ENCODE data around the gene ARRDC1. TPM values are rescaled to one million over a fixed set of nuclear protein-coding genes. Genes with fewer than 3 reads are reported as not detected.
"Not testable (repeated sequence)": the region's sequence is repeated elsewhere in the genome, so short reads cannot be mapped to it uniquely, and the experiment has no call there.

The ARRDC1 gene
- 71.1 and 73.1 TPM in 2 replicates for total RNA-seq

DNA sequence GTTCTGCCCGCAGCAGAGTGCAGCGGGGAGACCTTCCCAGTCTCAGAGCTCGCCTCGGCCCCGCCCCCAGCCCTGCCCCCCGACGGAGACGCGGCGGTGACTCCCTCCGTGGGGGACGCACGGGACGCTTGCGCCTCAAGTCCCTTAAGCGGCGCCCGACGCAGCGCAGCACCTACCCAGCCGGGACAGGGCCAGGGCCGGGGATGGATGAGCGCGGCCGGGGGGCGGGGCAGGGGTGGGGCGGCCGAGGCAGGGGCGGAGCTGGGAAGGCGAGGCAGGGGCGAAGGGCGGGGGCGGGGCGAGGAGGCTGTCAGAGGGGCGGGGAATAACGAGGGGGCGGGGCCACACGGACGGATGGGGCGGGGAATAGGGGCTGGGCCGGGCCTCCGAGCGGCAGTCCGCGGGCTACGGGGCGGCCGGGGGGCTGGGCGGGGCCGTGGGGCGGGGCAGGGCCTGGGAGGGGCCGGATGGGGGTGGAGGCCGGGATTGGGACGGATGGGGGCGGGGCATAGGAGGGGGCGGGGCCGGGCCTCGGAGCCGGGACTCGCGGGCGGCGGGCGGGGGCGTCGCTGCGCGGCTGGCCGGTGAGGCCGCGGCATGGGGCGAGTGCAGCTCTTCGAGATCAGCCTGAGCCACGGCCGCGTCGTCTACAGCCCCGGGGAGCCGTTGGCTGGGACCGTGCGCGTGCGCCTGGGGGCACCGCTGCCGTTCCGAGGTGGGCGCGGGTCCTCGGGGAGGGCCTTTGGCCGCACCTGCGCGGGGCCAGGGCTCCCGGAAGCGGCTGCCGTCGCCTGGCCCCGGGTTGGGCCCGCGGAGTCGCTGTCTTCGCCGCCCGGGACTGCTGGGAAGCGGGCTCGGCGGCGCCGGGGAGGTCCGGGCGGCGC is at the start of gene ARRDC1:
TSS of gene ARRDC1 (plus strand) at position 566 of the 884 bp plus-strand sequence. CDS start at position 598, 32 bp downstream.
- Mint-ChIP-seq H3K27ac (peak within 1 kb of the TSS; percentile 62), H3K27me3 (ENCODE audit: low read depth) (no peaks in the 10 kb centered on the region), H3K9me3 (no peaks in the 10 kb centered on the region), H3K4me1 (ENCODE audit: low read depth) (peaks cover 18% of the 10 kb centered on the region), H3K4me3 (ENCODE audit: low read depth) (peak within 1 kb of the TSS; percentile 82), H3K36me3 (ENCODE audit: low read depth) (peaks cover 2% of the 10 kb centered on the region)
- peak; percentile 86 for DNase-seq (ENCODE audit: low spot score)
- intact Hi-C loops (cut with micrococcal nuclease) = loop anchor here (1.0 to 10.0 kb wide), 4 partner anchors 13 to 141 kb away; partner anchors contain the start of genes MRPL41 and ZMYND19

DNA sequence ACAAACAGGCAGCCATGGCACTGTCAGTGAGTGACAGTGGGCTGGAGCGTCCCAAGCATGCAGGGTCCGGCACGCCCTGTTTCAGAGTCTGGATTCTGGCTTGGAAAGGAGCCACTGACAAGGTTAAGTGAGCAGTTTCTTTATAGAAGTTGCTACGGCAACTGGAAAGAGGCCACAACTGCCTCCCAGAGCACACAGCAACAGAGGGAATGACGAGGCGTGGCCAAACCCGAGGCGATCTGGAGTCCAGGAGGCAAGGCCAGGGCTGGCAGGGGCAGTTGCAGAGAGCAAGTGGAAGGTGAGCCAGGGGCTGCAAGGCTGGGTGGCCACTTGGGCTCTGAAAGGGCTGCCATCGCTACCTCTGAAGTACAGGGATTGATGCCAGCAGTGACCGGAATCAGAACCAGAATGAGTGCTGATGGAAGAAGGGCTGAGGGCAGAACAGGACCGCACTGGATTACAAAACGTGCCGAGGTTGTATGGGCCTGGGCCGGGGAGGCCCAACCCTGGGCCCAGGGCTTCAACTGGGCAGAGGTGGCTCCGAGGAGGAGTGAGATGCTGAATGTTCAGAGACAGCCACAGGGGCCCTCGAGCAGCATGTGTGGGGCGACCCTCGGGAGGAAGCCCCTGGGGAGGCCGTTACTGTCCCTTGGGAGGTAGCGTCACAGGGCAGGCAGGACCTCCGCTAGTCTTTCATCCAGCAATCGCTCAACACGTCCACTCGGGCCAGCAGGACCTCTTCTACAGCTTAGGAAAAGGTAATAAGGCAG is 49.2 kb upstream of the ARRDC1 start:
- H3K27ac Mint-ChIP-seq = no peak overlapping the region
- intact Hi-C loops (cut with micrococcal nuclease) = no loop called here
- H3K4me3 Mint-ChIP-seq (ENCODE audit: low read depth) = no peak overlapping the region
- peaks cover 5% of the 10 kb centered on the region for H3K4me1 Mint-ChIP-seq (ENCODE audit: low read depth)
- H3K36me3 Mint-ChIP-seq (ENCODE audit: low read depth) = peaks cover 55% of the 10 kb centered on the region
- no peak for DNase-seq (ENCODE audit: low spot score)
- no peaks in the 10 kb centered on the region for H3K27me3 Mint-ChIP-seq (ENCODE audit: low read depth)
- H3K9me3 Mint-ChIP-seq = no peaks in the 10 kb centered on the region

GRCh38 chr9:137558127-137558526 is 47.4 kb upstream of the ARRDC1 start:
- intact Hi-C loops (cut with micrococcal nuclease) = no loop called here
- peaks cover 2% of the 10 kb centered on the region for H3K4me1 Mint-ChIP-seq (ENCODE audit: low read depth)
- H3K27ac Mint-ChIP-seq = no peak overlapping the region
- peaks cover 62% of the 10 kb centered on the region for H3K36me3 Mint-ChIP-seq (ENCODE audit: low read depth)
- no peaks in the 10 kb centered on the region for H3K27me3 Mint-ChIP-seq (ENCODE audit: low read depth)
- DNase-seq (ENCODE audit: low spot score) = no peak
- H3K9me3 Mint-ChIP-seq = no peaks in the 10 kb centered on the region
- no peak overlapping the region for H3K4me3 Mint-ChIP-seq (ENCODE audit: low read depth)

DNA sequence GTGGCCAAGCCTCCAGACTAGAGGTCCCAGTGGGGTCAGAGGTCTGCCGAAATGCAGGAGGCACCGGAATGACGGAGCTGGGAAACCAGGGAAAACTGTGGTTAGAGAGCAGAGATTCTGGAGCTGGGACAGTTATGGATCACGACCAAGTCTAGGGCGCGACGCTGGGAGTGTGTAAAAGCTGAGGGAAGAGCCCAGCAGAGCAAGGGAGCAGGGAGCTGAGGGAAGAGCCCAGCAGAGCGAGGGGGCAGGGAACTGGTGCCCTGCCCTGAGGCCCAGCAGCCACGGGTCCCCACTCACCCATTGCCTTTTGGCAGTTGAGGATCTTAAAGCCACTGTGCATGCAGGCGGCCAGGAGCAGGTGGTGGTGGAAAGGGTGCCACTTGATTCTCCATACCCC is 41.4 kb upstream of the ARRDC1 start:
- Mint-ChIP-seq H3K36me3 (ENCODE audit: low read depth) (peaks cover 45% of the 10 kb centered on the region), H3K27ac (no peak overlapping the region)
- intact Hi-C loops (cut with micrococcal nuclease) = no loop called here

DNA sequence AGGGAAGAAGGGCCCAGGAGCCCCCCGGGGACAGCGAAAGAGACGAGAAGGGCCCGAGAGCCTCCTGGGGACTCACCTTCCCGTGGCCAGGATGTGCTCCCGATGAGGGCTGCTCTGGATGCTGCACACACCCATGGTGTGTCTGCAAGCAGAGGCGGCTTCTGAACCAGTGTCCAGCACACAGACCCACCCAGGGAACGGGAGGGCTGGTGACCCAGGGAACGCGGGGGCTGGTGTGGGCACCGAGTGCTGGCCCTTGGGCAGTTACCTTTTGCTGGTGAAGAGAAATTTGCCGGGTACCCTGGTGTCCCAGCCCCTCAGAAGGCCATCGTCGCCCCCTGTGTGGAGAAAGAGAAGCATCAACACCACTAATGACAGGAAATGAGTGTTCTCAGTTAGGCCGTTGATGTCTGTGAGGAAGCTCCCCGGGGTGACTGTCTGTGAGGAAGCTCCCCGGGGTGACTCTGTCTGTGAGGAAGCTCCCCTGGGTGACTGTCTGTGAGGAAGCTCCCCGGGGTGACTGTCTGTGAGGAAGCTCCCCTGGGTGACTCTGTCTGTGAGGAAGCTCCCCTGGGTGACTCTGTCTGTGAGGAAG is 40.6 kb upstream of the ARRDC1 start:
- peaks cover 3% of the 10 kb centered on the region for H3K4me1 Mint-ChIP-seq (ENCODE audit: low read depth)
- H3K27ac Mint-ChIP-seq = no peak overlapping the region
- H3K9me3 Mint-ChIP-seq = no peaks in the 10 kb centered on the region

More for the DNA sequence above, 41.4 kb upstream of the ARRDC1 start:
- DNase-seq (ENCODE audit: low spot score) = no peak
- Mint-ChIP-seq H3K4me1 (ENCODE audit: low read depth) (peaks cover 3% of the 10 kb centered on the region), H3K9me3 (no peaks in the 10 kb centered on the region), H3K27me3 (ENCODE audit: low read depth) (no peaks in the 10 kb centered on the region), H3K4me3 (ENCODE audit: low read depth) (no peak overlapping the region)

DNA sequence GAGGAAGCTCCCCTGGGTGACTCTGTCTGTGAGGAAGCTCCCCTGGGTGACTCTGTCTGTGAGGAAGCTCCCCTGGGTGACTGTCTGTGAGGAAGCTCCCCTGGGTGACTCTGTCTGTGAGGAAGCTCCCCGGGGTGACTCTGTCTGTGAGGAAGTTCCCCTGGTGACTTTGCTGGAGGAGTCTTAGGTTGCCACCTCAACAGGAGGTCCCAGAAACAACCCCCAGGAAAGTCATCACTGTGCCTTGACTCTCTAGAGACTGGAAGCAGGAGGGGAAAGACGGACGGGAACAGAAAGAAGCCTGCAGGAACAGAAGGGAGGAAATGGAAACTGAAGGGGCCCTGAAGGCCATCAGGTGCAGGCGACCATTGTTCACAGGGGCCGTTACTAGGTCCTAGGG is 37.0 kb upstream of the ARRDC1 start:
- H3K4me3 Mint-ChIP-seq (ENCODE audit: low read depth); DNase-seq (ENCODE audit: low spot score); H3K27ac Mint-ChIP-seq; H3K27me3 Mint-ChIP-seq (ENCODE audit: low read depth); H3K9me3 Mint-ChIP-seq; intact Hi-C loops (cut with micrococcal nuclease): not testable (repeated sequence)
- peaks cover 38% of the 10 kb centered on the region for H3K36me3 Mint-ChIP-seq (ENCODE audit: low read depth)
- peaks cover 12% of the 10 kb centered on the region for H3K4me1 Mint-ChIP-seq (ENCODE audit: low read depth)

More for the DNA sequence above, 40.6 kb upstream of the ARRDC1 start:
- Mint-ChIP-seq H3K27me3 (ENCODE audit: low read depth) (no peaks in the 10 kb centered on the region), H3K36me3 (ENCODE audit: low read depth) (peaks cover 37% of the 10 kb centered on the region), H3K4me3 (ENCODE audit: low read depth) (no peak overlapping the region)
- DNase-seq (ENCODE audit: low spot score) = no peak
- intact Hi-C loops (cut with micrococcal nuclease) = no loop called here

DNA sequence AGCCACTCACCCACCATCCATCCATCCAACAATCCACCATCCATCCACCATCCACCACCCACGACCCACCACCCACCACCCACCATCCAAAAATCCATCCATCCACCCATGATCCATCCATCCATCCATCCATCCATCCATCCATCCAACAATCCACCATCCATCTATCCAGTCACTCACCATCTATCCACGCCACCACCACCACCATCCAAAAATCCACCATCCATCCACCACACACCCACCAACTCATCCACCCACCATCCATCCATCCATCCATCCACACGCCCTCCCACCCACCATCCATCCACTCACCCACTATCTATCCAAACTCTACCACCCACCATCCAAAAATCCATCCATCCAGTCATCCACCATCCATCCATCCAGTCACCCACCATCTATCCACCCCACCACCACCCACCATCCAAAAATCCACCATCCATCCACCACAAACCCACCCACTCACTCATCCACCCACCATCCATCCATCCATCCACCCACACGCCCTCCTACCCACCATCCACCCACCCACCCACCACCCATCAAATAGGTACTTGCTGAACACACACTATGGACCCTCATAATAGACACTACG is 35.8 kb upstream of the ARRDC1 start:
- Mint-ChIP-seq H3K27me3 (ENCODE audit: low read depth) (no peaks in the 10 kb centered on the region), H3K36me3 (ENCODE audit: low read depth) (peaks cover 34% of the 10 kb centered on the region), H3K9me3 (no peaks in the 10 kb centered on the region), H3K4me3 (ENCODE audit: low read depth) (no peak overlapping the region), H3K4me1 (ENCODE audit: low read depth) (peaks cover 12% of the 10 kb centered on the region), H3K27ac (no peak overlapping the region)
- no peak for DNase-seq (ENCODE audit: low spot score)
- intact Hi-C loops (cut with micrococcal nuclease) = no loop called here

GRCh38 chr9:137570566-137570965 is 34.9 kb upstream of the ARRDC1 start:
- no peak overlapping the region for H3K27ac Mint-ChIP-seq
- H3K36me3 Mint-ChIP-seq (ENCODE audit: low read depth) = peaks cover 43% of the 10 kb centered on the region
- H3K4me3 Mint-ChIP-seq (ENCODE audit: low read depth) = no peak overlapping the region
- H3K4me1 Mint-ChIP-seq (ENCODE audit: low read depth) = peaks cover 15% of the 10 kb centered on the region
- DNase-seq (ENCODE audit: low spot score) = no peak
- no peaks in the 10 kb centered on the region for H3K9me3 Mint-ChIP-seq
- no peaks in the 10 kb centered on the region for H3K27me3 Mint-ChIP-seq (ENCODE audit: low read depth)
- intact Hi-C loops (cut with micrococcal nuclease) = no loop called here

DNA sequence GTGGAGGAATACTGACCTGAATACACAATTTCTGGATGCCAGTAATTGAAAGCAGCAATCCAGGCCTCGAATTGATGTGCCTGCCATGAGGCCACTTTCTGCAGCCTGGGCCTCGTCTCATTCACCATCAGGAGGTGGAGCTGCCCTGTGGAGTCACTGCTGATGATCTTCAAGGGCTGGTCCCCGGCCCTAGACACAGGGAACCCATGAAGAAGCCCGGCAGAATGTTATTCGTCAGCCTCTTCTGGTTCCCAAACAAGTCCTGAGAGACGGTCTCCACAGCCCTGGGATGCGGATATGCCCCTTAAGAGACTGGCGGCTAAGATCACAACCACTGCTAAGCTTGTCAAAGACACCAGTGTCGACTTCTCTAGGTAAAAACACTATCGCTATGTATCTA is 31.3 kb upstream of the ARRDC1 start:
- intact Hi-C loops (cut with micrococcal nuclease) = no loop called here
- no peaks in the 10 kb centered on the region for H3K9me3 Mint-ChIP-seq
- peaks cover 51% of the 10 kb centered on the region for H3K36me3 Mint-ChIP-seq (ENCODE audit: low read depth)
- peaks cover 27% of the 10 kb centered on the region for H3K4me1 Mint-ChIP-seq (ENCODE audit: low read depth)
- no peak overlapping the region for H3K4me3 Mint-ChIP-seq (ENCODE audit: low read depth)
- H3K27ac Mint-ChIP-seq = no peak overlapping the region
- DNase-seq (ENCODE audit: low spot score) = no peak
- no peaks in the 10 kb centered on the region for H3K27me3 Mint-ChIP-seq (ENCODE audit: low read depth)

- DNase-seq (ENCODE audit: low spot score) = no peak
- peaks cover 24% of the 10 kb centered on the region for H3K4me1 Mint-ChIP-seq (ENCODE audit: low read depth)
Measured at GRCh38 chr9:137575364-137575715, 30.1 kb upstream of the ARRDC1 start.

DNA sequence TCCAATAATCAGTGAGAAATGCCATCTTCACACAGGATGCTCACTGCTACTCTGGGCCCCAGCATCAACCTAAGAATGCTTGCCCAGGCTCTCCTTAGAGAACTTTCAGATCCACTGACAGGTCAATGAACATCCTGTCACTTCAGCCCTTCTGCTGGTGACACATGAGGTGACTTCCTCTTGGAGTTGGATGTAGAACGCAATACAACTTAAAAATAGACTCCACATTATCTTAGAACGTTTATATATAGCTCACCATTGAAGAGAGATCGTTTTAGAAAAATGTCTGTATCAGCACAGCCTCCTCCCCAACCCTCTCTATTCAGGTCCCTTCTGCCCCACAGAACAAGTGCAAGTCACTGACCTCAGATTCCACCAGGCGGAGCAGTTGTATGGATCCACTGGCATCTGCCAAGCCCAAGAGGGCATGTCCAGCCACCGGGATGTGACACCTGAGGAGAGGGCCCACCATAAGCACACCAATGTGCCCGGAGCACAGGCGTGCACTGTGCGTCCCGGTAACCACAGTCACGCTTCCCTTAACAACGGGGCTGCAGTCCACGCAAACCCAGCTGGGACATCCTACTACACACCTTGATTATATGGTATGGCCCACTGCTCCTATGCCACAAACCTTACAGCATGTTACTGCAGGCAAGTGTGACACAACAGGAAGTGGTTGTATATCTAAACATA is 29.6 kb upstream of the ARRDC1 start:
- peaks cover 42% of the 10 kb centered on the region for H3K36me3 Mint-ChIP-seq (ENCODE audit: low read depth)
- H3K27ac Mint-ChIP-seq = peak overlapping the region; percentile 15
- H3K27me3 Mint-ChIP-seq (ENCODE audit: low read depth) = no peaks in the 10 kb centered on the region
- peak overlapping the region; percentile 51 for H3K4me3 Mint-ChIP-seq (ENCODE audit: low read depth)
- intact Hi-C loops (cut with micrococcal nuclease) = loop anchor here (5.0 kb wide), 1 partner anchor 41 kb away; the partner anchor contains the start of gene EHMT1
- H3K9me3 Mint-ChIP-seq = no peaks in the 10 kb centered on the region
- H3K4me1 Mint-ChIP-seq (ENCODE audit: low read depth) = peaks cover 19% of the 10 kb centered on the region
- DNase-seq (ENCODE audit: low spot score) = no peak

More at GRCh38 chr9:137575364-137575715, 30.1 kb upstream of the ARRDC1 start:
- H3K27ac Mint-ChIP-seq = peak overlapping the region; percentile 15
- no peaks in the 10 kb centered on the region for H3K27me3 Mint-ChIP-seq (ENCODE audit: low read depth)
- intact Hi-C loops (cut with micrococcal nuclease) = loop anchor here (5.0 kb wide), 1 partner anchor 42 kb away; the partner anchor contains the start of gene EHMT1
- H3K9me3 Mint-ChIP-seq = no peaks in the 10 kb centered on the region
- no peak overlapping the region for H3K4me3 Mint-ChIP-seq (ENCODE audit: low read depth)
- H3K36me3 Mint-ChIP-seq (ENCODE audit: low read depth) = peaks cover 47% of the 10 kb centered on the region

Measured in activated T-helper 2 cell treated with anti-CD3 and anti-CD28 coated beads, Interferon-gamma antibody, Interleukin-2, Interleukin-4, amounts not matched to agents 10 μg/mL and 5 μg/mL and 100 μg/mL, durations not matched to agents 14 hours and 24 hours and 36 hours (primary cell).